ENCODE data around the gene FBXW2. TPM values are rescaled to one million over a fixed set of nuclear protein-coding genes. Genes with fewer than 3 reads are reported as not detected.

Gene FBXW2
- total RNA-seq, 1 experiment from 2014 or later, result 69.6 TPM

DNA sequence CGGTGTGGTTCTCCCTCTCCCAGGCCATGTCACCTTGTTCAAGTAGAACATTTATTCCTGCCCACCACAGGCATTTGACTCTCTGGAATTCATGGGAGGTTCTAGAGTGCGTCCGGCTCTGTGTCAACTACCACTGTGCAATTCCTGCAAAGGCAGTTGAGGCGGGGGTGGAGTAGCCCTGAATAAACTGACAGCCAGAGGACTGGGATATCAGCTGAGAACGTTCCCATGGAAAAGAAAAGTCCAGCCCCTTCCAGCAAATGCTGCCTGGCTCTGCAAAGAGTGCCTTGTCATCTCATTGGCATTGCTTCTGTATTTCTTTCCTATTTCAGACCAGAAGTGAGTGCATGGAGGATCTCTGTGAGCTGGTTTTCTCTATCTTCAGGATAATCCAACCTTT is 60.0 kb downstream of the FBXW2 start:
- peaks cover 59% of the 10 kb centered on the region for H3F3A ChIP-seq (ENCODE audit: insufficient read depth, low read depth)
- peak in 1 of 2 experiments; percentile 70 for DNase-seq
- no TSS peak for BruUV-seq (replicated peaks)
- TF ChIP-seq EZH2 (IDR thresholded peaks at IDR 0.05; ENCODE audit: low read depth) (no peak), CTCF (conservative IDR thresholded peaks at IDR 0.05) (no peak)
- CTCF ChIA-PET, result no interaction called here
- peaks cover 82% of the 10 kb centered on the region for H3K4me1 ChIP-seq (replicated peaks; ENCODE audit: insufficient read depth)
- no peaks in the 10 kb centered on the region for H3K9me3 ChIP-seq (ENCODE audit: insufficient read depth, low read depth)
- no peaks in the 10 kb centered on the region for H3K9me2 ChIP-seq (ENCODE audit: insufficient read depth)
- no peaks in the 10 kb centered on the region for H3K27me3 ChIP-seq (ENCODE audit: insufficient read depth, low read depth)
- no peak overlapping the region for H2AFZ ChIP-seq
- intact Hi-C loops (cut with micrococcal nuclease; ENCODE audit: unreplicated experiment), result loop anchor here (5.0 to 10.0 kb wide), 2 partner anchors 111 to 552 kb away; no protein-coding TSS in a partner anchor
- H3K27ac ChIP-seq, result peak overlapping the region; percentile 94; the same call in 1 of the 2 replicates
- H3K36me3 ChIP-seq (ENCODE audit: low read depth), result no peaks in the 10 kb centered on the region
- H3K79me2 ChIP-seq (ENCODE audit: low read depth), result no peaks in the 10 kb centered on the region
- H3K4me3 ChIP-seq, result no peak overlapping the region
- 0 out of 2 replicates have a peak overlapping the region, but pooled peaks have one; percentile 23 for H3K4me2 ChIP-seq
- POLR2A ChIA-PET (ENCODE audit: unreplicated experiment), result interaction anchor here (0.6 kb wide), 1 partner anchor 18 kb away, joined by 7 read pairs; no protein-coding TSS in a partner anchor
- no peaks in the 10 kb centered on the region for H4K20me1 ChIP-seq (ENCODE audit: insufficient read depth)

GRCh38 chr9:120730654-120731514 is 62.3 kb downstream of the FBXW2 start:
- Histone ChIP-seq H3K27ac (peak overlapping the region; percentile 87), H3K79me2 (ENCODE audit: low read depth) (no peaks in the 10 kb centered on the region), H3K4me1 (replicated peaks; ENCODE audit: insufficient read depth) (peaks cover 73% of the 10 kb centered on the region), H3K36me3 (ENCODE audit: low read depth) (no peaks in the 10 kb centered on the region), H3F3A (ENCODE audit: insufficient read depth, low read depth) (peaks cover 50% of the 10 kb centered on the region), H3K4me2 (peak overlapping the region; percentile 67), H4K20me1 (ENCODE audit: insufficient read depth) (no peaks in the 10 kb centered on the region), H3K9me2 (ENCODE audit: insufficient read depth) (no peaks in the 10 kb centered on the region), H2AFZ (no peak overlapping the region), H3K4me3 (no peak overlapping the region; the same call in 1 of the 2 replicates), H3K27me3 (ENCODE audit: insufficient read depth, low read depth) (no peaks in the 10 kb centered on the region), H3K9me3 (ENCODE audit: insufficient read depth, low read depth) (no peaks in the 10 kb centered on the region)
- BruUV-seq (replicated peaks), result no TSS peak
- intact Hi-C loops (cut with micrococcal nuclease; ENCODE audit: unreplicated experiment), result loop anchor here (1.0 to 10.0 kb wide), 5 partner anchors 16 to 554 kb away; partner anchors contain the start of gene CDK5RAP2
- TF ChIP-seq EZH2 (IDR thresholded peaks at IDR 0.05; ENCODE audit: low read depth) (no peak), CTCF (conservative IDR thresholded peaks at IDR 0.05) (no peak)
- CTCF ChIA-PET, result interaction anchor here (0.6 to 1.8 kb wide), 6 partner anchors 9 to 551 kb away, joined by 8 to 11 read pairs (median 10); no protein-coding TSS in a partner anchor
- POLR2A ChIA-PET (ENCODE audit: unreplicated experiment), result interaction anchor here (0.5 to 1.6 kb wide), 8 partner anchors 16 to 758 kb away, joined by 3 to 39 read pairs (median 3); partner anchors contain the start of gene MEGF9
- DNase-seq, result peak; percentile 92 to 100

DNA sequence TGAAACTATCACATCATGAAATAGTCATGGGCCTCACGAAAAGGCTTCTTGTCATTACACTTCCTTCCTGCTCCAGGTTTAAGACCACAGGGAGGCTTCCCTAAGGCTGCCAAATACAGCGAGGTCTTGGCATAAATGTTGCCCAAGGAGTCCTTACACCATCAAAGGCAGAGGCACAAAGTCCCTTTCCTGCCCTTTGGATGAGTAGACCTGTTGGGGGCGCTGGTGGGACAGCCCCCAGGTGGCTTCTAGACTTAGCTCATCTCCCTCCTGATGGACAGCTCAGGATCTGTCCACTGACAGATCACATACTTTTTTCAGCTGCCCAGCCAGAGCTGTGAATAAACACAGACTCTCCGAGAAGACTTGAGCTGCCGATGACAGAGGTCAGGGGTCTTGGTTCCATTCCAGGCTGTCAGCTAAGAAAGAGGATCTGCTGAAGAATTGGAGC is 63.4 kb downstream of the FBXW2 start:
- ChIA-PET POLR2A (ENCODE audit: unreplicated experiment) (interaction anchor here (0.8 to 1.6 kb wide), 2 partner anchors 15 to 46 kb away, joined by 9 to 39 read pairs; partner anchors contain the start of gene MEGF9), CTCF (interaction anchor here (1.3 kb wide), 1 partner anchor 552 kb away, joined by 9 read pairs; no protein-coding TSS in a partner anchor)
- Histone ChIP-seq H3K9me2 (ENCODE audit: insufficient read depth) (no peaks in the 10 kb centered on the region), H3K36me3 (ENCODE audit: low read depth) (no peaks in the 10 kb centered on the region), H3F3A (ENCODE audit: insufficient read depth, low read depth) (peaks cover 41% of the 10 kb centered on the region), H3K27ac (peak overlapping the region; percentile 87), H3K4me2 (peak overlapping the region; percentile 67), H3K9me3 (ENCODE audit: insufficient read depth, low read depth) (no peaks in the 10 kb centered on the region), H3K4me1 (replicated peaks; ENCODE audit: insufficient read depth) (peaks cover 65% of the 10 kb centered on the region), H3K79me2 (ENCODE audit: low read depth) (no peaks in the 10 kb centered on the region), H2AFZ (no peak overlapping the region), H3K4me3 (no peak overlapping the region), H4K20me1 (ENCODE audit: insufficient read depth) (no peaks in the 10 kb centered on the region), H3K27me3 (ENCODE audit: insufficient read depth, low read depth) (no peaks in the 10 kb centered on the region)
- intact Hi-C loops (cut with micrococcal nuclease; ENCODE audit: unreplicated experiment), result loop anchor here (1.0 to 10.0 kb wide), 5 partner anchors 15 to 555 kb away; partner anchors contain the start of gene CDK5RAP2
- DNase-seq, result peak in 1 of 2 experiments; percentile 52
- no TSS peak for BruUV-seq (replicated peaks)
- TF ChIP-seq CTCF (conservative IDR thresholded peaks at IDR 0.05) (0 out of 2 replicates have a peak, but pooled peaks have one; percentile 29), EZH2 (IDR thresholded peaks at IDR 0.05; ENCODE audit: low read depth) (no peak)
